WERI-Rb-1 (cell line): ENCODE data around the gene MOB3C.

ENCODE experiments used
- DNase-seq: peaks from one replicate; pipeline ENCODE4 v3.0.0-alpha.2; 2020
- H3K27ac ChIP-seq: fragments of 250-450 bp; sonication (Bioruptor Pico); 2 replicates; pipeline ENCODE4 v1.5.1; 2020; ENCODE audit warnings: mild to moderate bottlenecking, moderate library complexity
- H3K27me3 ChIP-seq: fragments of 250-450 bp; sonication (Bioruptor Pico); 2 replicates; pipeline ENCODE4 v1.5.1; 2021; ENCODE audit warnings: mild to moderate bottlenecking, low read depth, moderate library complexity; ENCODE audit not compliant: insufficient read depth, severe bottlenecking
- H3K36me3 ChIP-seq: fragments of 250-450 bp; sonication (Bioruptor Pico); 2 replicates; pipeline ENCODE4 v1.5.1; 2020; ENCODE audit warnings: mild to moderate bottlenecking, moderate library complexity
- H3K4me3 ChIP-seq: 2 replicates; pipeline ENCODE4 v1.5.1; 2011; ENCODE audit warnings: low read depth, mild to moderate bottlenecking, control low read depth, low read length
- H3K9me3 ChIP-seq: fragments of 250-450 bp; sonication (Bioruptor Pico); 2 replicates; pipeline ENCODE4 v1.5.1; 2021; ENCODE audit warnings: mild to moderate bottlenecking, moderate library complexity; ENCODE audit not compliant: severe bottlenecking
- CTCF ChIP-seq: IDR thresholded peaks from 2 replicates; pipeline ENCODE4 v1.5.1; 2011; ENCODE audit warnings: low read depth, mild to moderate bottlenecking, control low read depth, inconsistent platforms, low read length

The MOB3C gene

GRCh38 chr1:46635205-46635604 lies 18.6 kb upstream of the MOB3C start:
- DNase-seq = no peak
- H3K9me3 ChIP-seq = no peaks in the 10 kb centered on the region
- no peak for TF ChIP-seq CTCF
- no peak overlapping the region for H3K4me3 ChIP-seq
- peaks cover 14% of the 10 kb centered on the region for H3K36me3 ChIP-seq
- H3K27ac ChIP-seq = no peak overlapping the region
- H3K27me3 ChIP-seq = no peaks in the 10 kb centered on the region

- H3K27ac ChIP-seq = no peak overlapping the region
- H3K9me3 ChIP-seq = no peaks in the 10 kb centered on the region
- no peak overlapping the region for H3K4me3 ChIP-seq
- H3K27me3 ChIP-seq = no peaks in the 10 kb centered on the region
- peaks cover 14% of the 10 kb centered on the region for H3K36me3 ChIP-seq
- no peak for TF ChIP-seq CTCF
- DNase-seq = no peak
Observed at GRCh38 chr1:46630719-46631118, 14.1 kb upstream of the MOB3C start.

GRCh38 chr1:46623743-46624644 lies 7.4 kb upstream of the MOB3C start:
- no peak for TF ChIP-seq CTCF
- no peak for DNase-seq
- no peak overlapping the region for H3K4me3 ChIP-seq
- H3K27me3 ChIP-seq = no peaks in the 10 kb centered on the region
- H3K36me3 ChIP-seq = no peaks in the 10 kb centered on the region
- no peaks in the 10 kb centered on the region for H3K9me3 ChIP-seq
- H3K27ac ChIP-seq = no peak overlapping the region

GRCh38 chr1:46622344-46622743 lies 5.7 kb upstream of the MOB3C start:
- peak; percentile 31; the same call in 1 of the 2 replicates for TF ChIP-seq CTCF
- Histone ChIP-seq H3K9me3 (no peaks in the 10 kb centered on the region), H3K27me3 (no peaks in the 10 kb centered on the region), H3K27ac (no peak overlapping the region), H3K36me3 (no peaks in the 10 kb centered on the region), H3K4me3 (no peak overlapping the region)
- DNase-seq = no peak

GRCh38 chr1:46621930-46622329 lies 5.3 kb upstream of the MOB3C start:
- TF ChIP-seq CTCF = no peak
- Histone ChIP-seq H3K27ac (no peak overlapping the region), H3K4me3 (no peak overlapping the region), H3K36me3 (no peaks in the 10 kb centered on the region), H3K27me3 (no peaks in the 10 kb centered on the region), H3K9me3 (no peaks in the 10 kb centered on the region)
- no peak for DNase-seq
